ENCODE measurements around the gene ARHGAP11A.

GRCh38 chr15:32642667-32643435 is 27.5 kb downstream of the ARHGAP11A start:
- TF ChIP-seq CTCF (IDR thresholded peaks at IDR 0.05; ENCODE audit: poor library complexity, severe bottlenecking) (no peak), POLR2AphosphoS5 (IDR thresholded peaks at IDR 0.05) (no peak), EP300 (conservative IDR thresholded peaks at IDR 0.05; ENCODE audit: poor library complexity, severe bottlenecking) (no peak), EZH2 (IDR thresholded peaks at IDR 0.05; ENCODE audit: borderline replicate concordance, insufficient read depth, low read length, poor library complexity, severe bottlenecking) (no peak), TAF1 (IDR thresholded peaks at IDR 0.05; ENCODE audit: low read depth) (no peak), SMC3 (conservative IDR thresholded peaks at IDR 0.05; ENCODE audit: poor library complexity) (no peak), REST (IDR thresholded peaks at IDR 0.05; ENCODE audit: borderline replicate concordance) (no peak)
